ENCODE measurements around the gene DNM3.

DNM3 gene

GRCh38 chr1:171873664-171874063, 32.4 kb downstream of the DNM3 start:
- DNase-seq: no peak

DNA sequence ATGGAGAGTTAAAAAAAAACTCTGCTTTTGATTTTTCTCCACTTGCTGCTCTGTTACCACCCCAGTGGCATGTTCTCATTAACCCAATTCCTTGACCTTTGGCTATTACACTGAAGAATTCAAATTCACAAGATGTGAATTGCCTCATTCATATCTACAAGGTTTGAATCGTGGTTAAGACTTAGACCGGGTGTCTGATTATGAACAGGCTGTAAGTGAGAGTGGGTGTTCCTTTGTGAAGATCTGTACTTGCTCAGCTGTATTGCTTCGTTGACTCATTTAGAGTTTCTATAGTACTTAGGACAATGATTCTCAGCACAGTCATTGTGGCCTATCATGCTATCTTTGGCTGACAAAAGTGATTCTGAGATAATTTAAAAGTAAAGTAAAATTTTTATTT, 36.4 kb downstream of the DNM3 start:
- no peak for DNase-seq

GRCh38 chr1:171879556-171879955, 38.3 kb downstream of the DNM3 start:
- no peak for DNase-seq

GRCh38 chr1:171881442-171881841, 40.1 kb downstream of the DNM3 start:
- no peak for DNase-seq

DNA sequence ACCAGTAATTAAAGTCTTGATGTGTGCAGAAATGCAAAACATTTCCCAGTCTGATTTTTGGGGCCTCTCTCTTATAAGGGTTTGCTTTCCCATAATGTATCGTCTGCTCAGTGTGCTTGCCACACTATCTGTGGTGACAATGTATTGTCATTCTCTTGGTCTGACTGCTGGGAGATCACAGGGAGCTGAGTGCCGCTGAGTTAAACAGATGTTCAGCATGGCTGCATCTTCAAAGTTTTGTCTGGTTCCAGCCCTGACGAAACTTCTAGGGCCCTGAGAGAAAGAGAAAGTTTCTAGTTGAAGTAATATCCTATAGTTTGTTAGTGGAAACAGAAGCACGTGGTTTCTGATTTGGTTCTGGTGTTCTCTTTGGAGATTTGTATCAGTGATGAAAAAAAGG, 42.6 kb downstream of the DNM3 start:
- no peak for DNase-seq

- no peak for DNase-seq
Observed at GRCh38 chr1:171884475-171884874, 43.2 kb downstream of the DNM3 start.

- no peak for DNase-seq
Observed at GRCh38 chr1:171890131-171890530, 48.8 kb downstream of the DNM3 start.

DNA sequence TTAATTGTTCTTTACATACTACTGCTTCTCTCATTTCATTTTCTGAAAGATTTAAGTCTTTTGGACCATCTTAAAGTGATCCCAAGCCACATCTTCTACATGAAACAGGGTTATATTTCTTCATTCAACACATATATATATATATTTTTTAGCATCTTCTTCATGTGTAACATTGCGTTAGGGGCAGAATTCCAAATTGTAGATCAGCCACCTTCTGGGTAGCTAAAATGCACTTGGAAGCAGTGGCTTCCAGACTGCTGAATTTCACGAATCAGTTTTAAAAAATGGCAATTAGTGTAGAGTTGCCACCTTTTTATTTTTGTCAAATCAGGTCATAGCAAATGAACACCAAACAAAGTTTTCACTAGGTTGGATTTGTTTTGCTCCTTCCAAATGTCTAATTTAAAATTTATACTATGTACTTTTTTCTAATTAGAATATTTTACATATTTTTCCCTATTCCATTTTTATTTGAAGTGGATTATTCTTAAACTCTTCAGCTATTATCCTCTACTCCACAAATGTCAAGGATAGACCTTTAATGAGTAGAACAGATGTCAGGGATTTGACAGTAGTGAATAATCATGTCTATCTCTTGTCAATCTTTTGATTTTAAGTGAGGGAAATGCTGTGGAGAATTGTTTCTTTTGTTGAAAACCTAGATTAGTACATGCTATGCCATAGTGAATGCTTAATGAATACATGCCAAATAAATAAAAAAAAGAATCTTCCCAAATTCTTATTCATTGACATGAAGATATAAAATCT, 55.8 kb downstream of the DNM3 start:
- DNase-seq: no peak

GRCh38 chr1:171898941-171899340, 57.6 kb downstream of the DNM3 start:
- no peak for DNase-seq

DNA sequence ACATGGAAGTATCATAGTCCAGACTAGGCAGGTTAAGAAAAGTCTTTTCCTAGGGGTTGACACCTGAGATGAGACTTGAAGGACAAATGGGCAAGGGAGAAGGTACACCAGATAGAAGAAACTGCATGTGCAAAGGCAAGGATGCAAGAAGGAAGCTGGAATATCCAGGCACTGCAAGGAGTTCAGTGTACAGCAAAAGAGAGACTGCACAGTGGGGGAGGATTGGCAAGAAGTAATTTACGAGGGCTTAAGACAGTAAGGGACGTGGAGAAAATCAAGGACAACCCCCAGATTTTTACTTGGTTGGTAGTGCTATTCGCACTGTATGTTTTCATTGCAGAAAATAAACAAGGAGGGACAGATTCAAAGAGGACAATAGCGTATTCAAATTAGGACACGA, 58.5 kb downstream of the DNM3 start:
- no peak for DNase-seq

- no peak for DNase-seq
Observed at GRCh38 chr1:171901245-171901644, 59.9 kb downstream of the DNM3 start.

- DNase-seq: no peak
Observed at GRCh38 chr1:171902527-171902926, 61.2 kb downstream of the DNM3 start.

DNA sequence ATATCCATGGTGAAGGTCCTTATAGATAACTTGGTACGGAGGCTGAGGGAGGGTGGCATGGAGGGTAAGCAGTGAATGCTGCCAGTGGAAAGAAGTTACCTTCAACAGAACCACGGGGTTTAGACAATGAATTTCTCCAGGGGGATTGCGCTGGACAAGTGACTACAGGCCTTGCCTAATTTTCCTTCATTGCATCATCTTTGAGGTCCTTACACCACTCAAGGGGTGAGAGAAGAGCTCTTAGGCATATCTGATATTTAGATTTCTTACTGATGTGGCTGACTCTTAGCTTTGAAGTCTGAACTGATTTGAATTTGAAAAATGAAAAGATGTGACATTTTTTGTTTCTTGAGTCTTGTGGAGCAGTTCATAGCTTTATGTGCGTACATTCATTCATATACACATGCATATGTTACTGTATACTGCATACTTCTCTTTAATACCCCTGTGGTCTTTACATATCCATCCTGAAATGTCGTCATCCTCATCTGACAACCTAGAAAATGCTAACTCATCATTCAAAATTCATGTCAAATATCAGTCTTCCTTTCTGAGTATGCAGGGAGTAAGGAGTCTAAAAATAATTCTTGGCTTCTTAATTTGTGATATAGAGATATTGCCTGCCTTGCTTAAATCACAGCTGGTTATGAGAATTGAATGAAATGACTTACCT, 63.6 kb downstream of the DNM3 start:
- DNase-seq: peak in 1 of 2 experiments; percentile 17

GRCh38 chr1:171909711-171910110, 68.4 kb downstream of the DNM3 start:
- DNase-seq: no peak

- DNase-seq: no peak
Observed at GRCh38 chr1:171910786-171911185, 69.5 kb downstream of the DNM3 start.

DNA sequence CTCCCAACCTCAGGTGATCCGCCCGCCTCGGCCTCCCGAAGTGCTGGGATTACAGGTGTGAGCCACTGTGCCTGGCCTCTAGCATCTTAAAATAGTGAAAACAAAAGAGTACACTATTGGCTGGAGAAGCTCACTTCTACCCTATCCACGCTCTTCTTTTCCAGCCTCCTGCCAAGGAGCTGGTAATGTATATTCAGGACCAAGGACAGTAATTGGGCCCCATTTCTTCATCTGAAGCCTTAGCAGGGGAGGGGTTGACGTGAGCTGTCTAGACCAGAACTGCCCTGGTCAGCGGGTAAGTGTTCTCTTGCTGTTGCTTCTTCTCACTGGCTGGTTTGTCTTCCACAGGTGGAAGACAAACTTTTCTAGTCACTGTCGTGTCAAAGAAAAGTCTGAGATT, 70.2 kb downstream of the DNM3 start:
- DNase-seq: no peak

GRCh38 chr1:171912509-171913175, 71.3 kb downstream of the DNM3 start:
- no peak for DNase-seq

DNA sequence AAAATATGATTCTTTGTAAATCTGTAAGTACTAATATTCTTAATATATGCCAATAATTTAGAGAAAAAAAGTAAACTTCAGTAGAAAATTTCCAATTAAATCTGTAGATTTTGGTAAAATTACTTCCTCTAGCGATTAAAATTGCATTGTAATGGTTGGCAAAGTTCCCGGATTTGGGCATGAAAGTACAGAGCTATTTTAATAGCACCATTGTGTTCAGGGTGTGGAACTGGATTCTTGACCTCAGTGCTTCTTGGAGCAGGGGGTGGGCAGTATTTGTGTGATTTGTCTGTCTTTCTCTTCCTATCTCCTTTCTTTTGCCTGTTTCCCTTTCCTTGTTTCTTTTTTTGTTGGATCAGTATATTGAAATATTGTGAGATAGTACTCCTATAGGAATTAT, 72.1 kb downstream of the DNM3 start:
- DNase-seq: peak; percentile 15 to 22

DNA sequence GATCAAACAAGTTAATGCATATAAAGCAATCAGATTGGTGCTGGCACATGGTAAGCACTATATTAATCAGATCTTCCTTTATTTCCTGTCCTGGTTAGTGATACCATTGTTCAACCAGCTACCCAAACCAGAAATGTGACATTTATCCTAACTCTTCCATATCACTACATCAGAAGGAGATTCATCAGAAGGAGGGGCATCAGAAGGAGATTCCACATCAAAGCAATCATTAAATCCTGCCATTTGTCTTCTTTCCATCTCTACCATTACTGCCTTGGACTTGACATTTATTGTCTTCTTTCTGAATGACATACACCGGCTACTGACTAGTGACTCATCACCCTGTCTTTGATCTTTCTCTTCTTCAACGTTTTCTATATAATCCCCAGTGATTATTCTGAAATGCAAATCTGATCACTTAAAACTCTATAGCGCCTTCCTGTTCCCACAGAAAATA, 75.0 kb downstream of the DNM3 start:
- DNase-seq: no peak

DNA sequence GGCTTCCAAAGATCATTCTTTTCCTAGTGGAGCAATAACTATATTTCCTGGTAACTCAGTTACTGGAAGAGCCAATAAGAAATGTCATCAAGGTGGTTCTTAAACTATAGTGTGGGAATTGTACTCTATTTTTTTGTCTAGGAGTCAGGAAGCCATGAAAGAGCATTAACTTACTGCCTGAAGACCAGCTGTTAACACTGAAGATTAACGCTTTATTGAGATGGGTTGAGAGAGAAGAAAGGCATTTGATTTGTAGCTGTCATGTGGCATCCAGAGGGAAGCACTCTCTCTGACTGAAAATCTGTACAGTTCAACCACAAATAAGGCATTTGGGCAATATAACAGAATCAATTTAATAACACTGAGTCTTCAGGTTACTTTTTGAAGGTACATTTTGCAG, 76.0 kb downstream of the DNM3 start:
- no peak for DNase-seq

DNA sequence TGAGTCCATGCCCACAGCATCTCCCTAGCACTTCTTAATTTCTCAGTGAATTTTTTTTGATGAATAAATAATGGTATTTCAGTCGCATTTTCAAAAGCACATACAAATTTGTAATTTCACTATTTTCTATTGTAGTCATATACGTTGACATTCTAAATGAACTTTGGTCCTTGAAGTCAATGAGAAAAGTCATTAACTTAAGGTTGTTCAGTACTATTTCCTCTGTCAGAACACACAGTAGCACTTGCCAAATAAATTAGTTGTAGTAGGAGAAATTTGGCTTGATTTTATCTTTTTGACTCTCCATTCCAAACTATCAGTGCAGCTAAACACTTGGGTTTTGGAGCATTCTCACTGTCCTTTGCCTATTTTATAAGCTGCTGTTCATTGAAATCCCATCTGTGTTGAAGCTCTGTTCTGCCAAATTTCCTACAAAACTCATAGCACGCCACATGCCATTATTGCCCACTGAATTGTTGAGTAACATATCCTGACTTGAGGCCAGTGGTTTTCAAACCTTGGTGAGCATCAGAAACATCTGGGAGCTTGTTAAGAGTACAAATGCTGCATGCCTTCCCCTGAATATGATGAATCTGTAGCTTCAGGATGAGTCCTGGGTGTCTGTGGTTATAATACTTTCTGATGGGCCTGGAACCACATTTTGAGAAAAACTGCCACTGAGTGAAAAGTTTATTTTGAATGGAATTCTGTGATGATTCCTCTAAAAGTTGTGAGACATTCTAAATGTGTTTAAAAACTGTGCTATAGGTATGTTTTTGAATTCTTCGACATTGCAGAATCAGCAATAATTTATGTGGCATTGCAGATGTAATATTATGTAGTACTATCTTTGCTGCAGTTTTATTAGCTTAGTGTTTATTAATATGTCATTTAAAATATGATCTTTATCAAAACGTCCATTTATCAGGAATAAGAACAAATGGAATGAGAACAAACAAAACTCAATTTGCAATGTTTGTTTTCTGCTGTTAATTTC, 78.9 kb downstream of the DNM3 start:
- DNase-seq: no peak

DNA sequence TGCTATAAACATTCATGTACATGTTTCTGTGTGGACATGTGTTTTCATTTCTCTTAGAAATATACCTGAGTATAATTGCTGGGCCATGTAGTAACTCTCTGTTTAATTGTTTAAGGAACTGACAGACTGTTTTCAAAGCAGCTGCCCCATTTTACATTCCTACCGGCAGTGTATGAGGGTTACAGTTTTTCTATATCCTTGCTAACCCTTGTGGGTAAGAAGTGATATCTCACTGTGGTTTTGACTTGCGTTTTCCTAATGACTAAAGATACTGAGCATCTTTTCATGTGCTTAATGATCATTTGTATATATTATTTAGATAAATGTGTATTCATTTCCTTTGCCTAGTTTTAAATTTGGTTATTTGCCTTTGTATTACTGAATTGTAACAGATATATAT, 81.7 kb downstream of the DNM3 start:
- DNase-seq: no peak

DNA sequence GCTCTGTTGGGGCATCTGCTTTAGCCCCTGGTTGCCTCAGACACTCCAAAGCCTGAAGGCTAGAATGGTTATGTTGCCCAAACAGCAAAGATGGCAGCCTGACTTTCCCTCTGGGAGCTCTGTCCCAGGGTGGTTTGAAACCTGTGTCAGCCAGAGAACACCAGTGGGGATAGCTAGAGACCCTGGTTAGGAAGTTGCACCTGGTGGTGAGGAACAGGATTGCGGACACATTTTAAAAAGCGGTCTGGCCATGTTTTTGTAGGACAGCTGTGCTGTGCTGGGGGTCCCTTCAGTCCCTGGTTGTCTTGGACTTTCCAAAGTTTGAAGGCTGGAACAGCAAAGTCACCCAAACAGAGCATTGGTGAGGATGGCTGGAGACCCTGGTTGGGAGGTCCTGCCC, 87.8 kb downstream of the DNM3 start:
- no peak for DNase-seq

All from AML-193 (cell line).